ENCODE data around the gene PPWD1.

DNA sequence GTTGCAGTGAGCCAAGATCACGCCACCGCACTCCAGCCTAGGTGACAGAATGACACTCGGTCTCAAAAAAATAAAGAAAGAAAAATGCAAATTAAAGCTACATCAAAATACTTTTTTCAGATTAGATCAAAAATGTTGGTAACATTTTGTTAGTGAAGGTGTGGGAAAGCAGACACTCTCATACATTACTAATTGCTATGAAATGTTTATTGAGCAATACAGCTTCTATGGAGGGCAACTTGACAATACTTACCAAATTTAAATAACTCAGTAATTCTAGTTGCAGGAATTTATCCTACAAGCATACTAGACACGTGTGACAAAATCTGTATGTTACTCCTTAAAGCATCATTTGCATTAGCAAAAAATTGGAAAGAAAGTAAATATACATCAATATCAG lies 56.9 kb downstream of the PPWD1 start:
- TF ChIP-seq, protein P1, sequence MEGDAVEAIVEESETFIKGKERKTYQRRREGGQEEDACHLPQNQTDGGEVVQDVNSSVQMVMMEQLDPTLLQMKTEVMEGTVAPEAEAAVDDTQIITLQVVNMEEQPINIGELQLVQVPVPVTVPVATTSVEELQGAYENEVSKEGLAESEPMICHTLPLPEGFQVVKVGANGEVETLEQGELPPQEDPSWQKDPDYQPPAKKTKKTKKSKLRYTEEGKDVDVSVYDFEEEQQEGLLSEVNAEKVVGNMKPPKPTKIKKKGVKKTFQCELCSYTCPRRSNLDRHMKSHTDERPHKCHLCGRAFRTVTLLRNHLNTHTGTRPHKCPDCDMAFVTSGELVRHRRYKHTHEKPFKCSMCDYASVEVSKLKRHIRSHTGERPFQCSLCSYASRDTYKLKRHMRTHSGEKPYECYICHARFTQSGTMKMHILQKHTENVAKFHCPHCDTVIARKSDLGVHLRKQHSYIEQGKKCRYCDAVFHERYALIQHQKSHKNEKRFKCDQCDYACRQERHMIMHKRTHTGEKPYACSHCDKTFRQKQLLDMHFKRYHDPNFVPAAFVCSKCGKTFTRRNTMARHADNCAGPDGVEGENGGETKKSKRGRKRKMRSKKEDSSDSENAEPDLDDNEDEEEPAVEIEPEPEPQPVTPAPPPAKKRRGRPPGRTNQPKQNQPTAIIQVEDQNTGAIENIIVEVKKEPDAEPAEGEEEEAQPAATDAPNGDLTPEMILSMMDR (IDR thresholded peaks at IDR 0.05): no peak
- TF ChIP-seq POLR2A (IDR thresholded peaks at IDR 0.05) (no peak), POLR2AphosphoS5 (IDR thresholded peaks at IDR 0.05) (no peak), EP300 (IDR thresholded peaks at IDR 0.05; ENCODE audit: low read depth) (no peak)

Data from transverse colon (tissue), 4 donors.